Astrocyte of the hippocampus (primary cell): ENCODE results near the gene RBM10.
A peak's percentile ranks its signal among the peaks of the same experiment; 100 is the strongest.

ENCODE experiments used
- DNase-seq: peaks from one replicate; pipeline ENCODE4 v3.0.0; 2011; ENCODE audit warnings: low read depth, low spot score

RBM10 gene

DNA sequence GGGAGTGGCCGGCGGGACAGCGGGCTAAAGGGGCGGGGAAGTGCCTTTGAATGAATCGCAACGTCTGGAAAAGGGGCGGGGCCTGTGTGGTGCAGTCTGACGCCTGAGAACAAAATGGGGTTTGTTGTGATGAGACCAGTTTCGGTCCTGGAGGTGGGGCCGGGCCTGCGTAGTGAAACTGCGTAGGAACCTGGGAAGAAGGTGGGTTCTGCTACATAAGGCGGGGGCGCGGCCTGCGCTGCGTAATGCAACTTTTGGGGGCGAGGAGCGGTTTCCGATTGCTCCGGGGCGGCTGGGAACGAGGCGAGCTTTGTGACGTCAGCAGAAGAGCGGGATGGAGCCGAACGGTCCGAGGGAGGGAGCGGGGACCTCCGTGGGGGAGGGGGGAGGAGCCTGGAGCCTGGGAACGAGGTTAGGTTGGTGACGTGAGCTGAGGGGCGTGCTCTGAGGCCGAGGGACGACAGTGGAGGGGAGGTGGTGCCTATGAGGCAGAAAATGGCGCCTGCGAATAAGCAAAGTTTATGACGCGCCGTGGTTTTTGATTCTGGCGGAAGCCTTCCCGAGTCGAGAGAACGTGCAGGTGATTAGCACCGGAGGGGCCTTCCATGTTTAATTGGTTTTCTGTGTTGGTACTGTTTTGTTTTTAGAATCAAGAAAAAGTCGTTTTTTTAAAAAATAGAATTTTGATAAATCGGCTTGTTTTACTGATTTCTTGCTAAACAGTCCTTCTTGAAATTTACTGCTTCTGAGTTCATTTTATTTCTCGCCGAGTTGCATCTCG lies 88.5 kb downstream of the RBM10 start:
- DNase-seq, result peak; percentile 97

DNA sequence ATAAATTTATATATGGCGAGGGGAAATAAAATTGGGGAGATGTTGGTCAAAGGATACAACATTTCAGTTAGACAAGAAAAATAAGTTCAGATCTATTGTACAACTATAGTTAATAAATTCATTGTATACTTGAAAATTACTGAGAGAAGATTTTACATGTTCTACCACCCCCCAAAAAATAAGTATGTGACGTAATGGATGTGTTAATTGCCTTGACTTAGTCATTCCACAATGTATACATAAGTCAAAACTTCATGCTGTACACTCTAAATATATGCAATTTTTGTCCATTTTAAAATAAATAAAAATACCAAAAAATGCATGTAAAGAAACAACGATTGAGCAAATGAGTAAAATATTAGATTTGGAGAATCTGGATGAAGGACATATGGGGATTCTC lies 89.6 kb downstream of the RBM10 start:
- no peak for DNase-seq

DNA sequence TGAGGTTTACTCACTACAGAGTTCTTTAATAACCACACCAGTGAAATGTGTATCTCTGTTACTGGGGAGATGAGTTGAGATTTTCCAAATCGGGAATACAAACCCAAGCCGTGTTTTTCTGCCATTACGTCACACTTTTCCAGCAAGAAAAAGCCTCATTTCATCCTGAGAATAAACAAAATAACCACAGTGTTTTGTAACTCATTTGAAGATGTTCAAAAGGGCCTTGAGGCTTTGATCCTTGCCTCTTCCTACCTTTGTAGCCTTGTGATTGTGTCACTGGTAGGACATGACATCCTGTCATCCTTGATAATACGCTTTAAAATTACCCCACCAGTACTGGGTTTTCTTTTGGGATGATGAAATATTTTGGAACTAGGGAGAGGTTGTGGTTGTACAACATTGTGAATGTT lies 90.7 kb downstream of the RBM10 start:
- DNase-seq, result no peak
